NCI-H1092 treated with DMSO at 0.1 percent for 48 hours (cell line): Measurements from ENCODE around the gene TPSAB1.

Experiments used
- DNase-seq: peaks from one replicate; lab custom pipeline; 2025; lab: John Stamatoyannopoulos, UW

The TPSAB1 gene

GRCh38 chr16:1285669-1286512 lies 45.4 kb downstream of the TPSAB1 start:
- no peak for DNase-seq

DNA sequence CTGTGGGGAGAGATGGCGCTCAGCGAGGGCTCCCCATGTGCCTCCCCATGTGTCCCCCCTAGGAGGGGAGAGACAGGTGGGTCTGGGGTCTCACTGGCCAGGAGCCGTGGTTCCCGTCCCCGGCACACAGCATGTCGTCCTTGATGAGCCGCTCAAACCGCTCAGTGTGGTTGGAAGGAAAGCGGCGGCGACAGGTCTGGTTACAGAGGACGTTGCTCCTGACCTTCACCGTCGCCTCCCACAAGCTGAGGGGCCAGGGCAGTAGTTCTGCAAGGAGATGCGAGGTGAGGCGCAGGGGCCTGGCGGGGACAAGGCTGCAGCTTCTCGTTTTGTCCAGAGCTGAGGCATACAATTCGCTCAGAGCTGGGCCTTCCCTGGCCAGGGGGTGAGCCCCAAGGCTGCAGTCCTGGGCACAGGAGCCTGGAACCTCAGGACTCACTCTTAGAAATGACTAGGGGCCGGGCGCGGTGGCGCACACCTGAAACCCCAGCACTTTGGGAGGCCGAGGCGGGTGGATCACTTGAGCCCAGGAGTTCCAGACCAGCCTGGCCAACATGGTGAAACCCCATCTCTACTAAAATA lies 46.1 kb downstream of the TPSAB1 start:
- no peak for DNase-seq

DNA sequence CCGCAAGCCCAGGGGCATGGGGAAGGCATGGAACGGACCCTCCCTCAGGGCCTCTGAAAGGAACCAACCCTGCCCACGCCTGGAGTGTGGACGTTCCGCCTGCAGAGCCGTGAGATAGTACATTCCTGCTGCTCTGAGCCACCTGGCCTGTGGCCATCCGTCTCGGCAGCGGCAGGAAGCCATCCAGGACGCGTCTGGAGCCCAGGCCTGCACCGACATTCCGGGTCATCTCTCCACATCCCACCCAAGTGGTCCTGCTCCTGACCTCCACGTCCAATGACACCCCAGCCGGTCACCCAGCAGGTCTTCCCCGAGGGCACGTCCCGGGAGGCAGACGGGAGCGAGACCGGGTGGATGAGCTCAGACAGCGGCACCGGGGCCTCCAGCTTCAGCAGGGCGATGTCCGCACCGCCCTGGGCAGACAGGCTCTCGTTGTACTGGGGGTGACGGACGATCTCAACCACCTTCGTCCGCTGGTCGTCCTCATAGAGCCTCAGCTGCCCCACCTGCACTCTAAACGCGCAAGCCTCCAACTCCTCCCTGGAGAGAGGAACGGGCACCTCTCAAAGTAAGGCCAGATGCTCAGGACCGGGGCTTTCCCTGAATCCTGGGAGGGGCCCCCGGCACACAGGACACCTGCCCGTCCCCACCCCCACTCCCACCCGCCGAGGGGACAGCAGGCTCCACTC lies 47.6 kb downstream of the TPSAB1 start:
- no peak for DNase-seq

DNA sequence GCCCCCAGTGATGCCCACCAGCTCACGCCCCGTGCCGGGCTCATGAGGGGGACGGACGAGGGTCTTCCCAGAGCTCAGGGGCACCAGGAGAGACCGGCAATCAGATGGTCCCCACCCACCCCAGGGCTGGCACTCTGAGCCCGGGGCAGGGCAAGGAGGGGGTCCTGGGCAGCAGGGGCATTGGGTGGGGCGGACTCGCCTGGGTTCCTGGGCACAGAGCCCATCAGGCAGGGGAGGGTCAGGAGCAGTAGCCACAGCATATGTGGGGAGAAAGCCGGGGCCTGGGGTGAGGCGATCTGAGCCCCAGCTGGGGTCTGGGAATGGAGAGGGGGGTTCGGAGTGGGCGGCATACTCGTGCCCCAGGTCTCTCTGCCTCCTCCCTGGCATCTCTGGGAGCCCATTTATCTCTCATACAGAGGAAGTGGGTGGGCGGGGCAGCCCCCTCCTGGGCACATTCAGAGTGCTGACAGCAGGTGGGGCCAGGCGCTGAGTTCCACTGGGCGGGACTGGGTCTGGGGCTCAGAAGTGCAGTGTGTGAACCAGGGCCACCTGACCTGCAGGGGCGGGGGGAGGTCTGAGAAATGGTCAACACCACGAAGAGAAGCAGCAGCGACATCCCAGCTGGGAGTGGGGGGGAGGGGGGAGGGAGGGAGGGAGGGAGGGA lies 48.4 kb downstream of the TPSAB1 start:
- peak; percentile 12 for DNase-seq

DNA sequence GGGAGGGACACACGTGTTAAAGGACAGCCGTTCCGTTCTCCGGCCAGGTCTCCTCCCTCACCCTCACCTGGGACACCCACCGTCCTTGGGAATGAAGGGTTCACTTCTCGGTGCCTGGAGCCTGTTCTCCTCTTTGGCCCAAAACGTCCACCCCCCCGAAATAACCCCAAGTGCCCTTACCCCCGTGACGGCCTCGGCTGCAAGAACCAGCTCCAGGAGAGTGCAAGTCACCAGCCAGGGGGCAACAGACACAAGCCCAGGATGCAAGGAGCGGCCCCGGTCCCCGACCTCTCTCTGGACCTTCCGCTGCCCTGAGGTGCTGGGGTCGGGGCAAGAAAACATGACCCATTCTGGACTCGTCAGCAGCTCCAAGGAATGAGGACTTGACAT lies 49.0 kb downstream of the TPSAB1 start:
- DNase-seq, result no peak

- no peak for DNase-seq
Measured at GRCh38 chr16:1290063-1290501, 49.6 kb downstream of the TPSAB1 start.

DNA sequence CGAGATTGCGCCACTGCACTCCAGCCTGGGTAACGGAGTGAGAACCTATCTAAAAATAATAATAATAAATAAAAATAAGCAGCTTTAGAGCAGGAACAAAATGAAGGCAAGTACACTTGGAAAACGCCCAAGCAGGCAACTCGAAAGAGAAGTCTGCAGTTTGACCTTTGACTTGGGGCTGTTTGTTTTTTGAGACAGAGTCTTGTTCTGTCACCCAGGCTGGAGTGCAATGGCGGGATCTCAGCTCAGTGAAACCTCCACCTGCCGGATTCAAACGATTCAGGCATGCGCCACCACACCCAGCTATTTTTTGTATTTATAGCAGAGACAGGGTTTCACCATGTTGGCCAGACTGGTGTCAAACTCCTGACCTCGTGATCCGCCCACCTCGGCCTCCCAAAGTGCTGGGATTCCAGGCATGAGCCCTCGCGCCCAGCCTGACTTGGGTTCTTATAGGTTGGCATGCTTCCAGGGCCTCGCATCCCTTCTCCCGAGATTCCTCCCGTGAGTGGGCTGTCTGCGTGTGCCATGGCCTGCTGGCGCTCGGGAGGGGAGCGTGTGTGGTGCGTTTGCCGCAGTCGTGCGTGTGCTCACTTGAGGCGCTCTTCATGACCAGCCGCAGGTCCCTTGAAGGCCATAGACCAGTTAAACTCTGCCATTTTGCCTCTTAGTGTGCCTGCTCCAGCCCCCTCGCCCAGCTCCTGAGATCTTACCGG lies 50.5 kb downstream of the TPSAB1 start:
- DNase-seq, result no peak

- DNase-seq, result peak; percentile 71
Measured at GRCh38 chr16:1291576-1291974, 51.1 kb downstream of the TPSAB1 start.
